ENCODE data around the gene RIC8A.

RIC8A gene

DNA sequence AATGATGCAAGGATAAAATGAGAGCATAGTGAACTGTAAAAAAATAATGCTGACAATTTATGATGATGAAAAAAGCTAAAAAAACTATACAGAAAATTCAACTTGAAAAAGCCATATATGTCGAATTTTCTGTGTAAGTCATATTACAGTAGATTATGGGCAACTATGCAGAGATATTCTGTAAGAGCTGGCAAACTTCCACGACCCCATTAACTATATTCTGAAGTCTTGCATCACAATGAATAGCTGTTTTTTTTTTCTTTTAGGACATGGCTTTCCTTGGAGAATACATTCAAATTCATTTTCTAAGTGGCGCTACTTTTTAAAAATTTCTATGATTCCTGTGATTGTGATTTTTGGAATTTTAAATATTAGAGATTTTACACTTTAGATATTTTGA is 47.7 kb downstream of the RIC8A start:
- no peak for DNase-seq (ENCODE audit: low spot score)
- H3K4me2 ChIP-seq (ENCODE audit: insufficient read depth, low read length, poor library complexity, severe bottlenecking), result no peak overlapping the region
- H2BK5ac ChIP-seq (ENCODE audit: low read length), result no peak overlapping the region
- no peak overlapping the region for H3K9ac ChIP-seq (ENCODE audit: low read depth, low read length, poor library complexity)
- no peak overlapping the region for H3K4me3 ChIP-seq (ENCODE audit: low read length in 2 of 2)
- no peak overlapping the region for H3K27ac ChIP-seq (replicated peaks; ENCODE audit: low read length)
- H3K18ac ChIP-seq (ENCODE audit: low read length), result no peak overlapping the region
- no peak overlapping the region for H3K4ac ChIP-seq (ENCODE audit: low read length)
- WGBS, 2 donors (ENCODE audit: extremely low coverage in 2 of 2, insufficient read length in 2 of 2, insufficient replicate concordance in 1 of 2), result no CpG with 5 or more reads among the region's 3 CpGs
- no peak overlapping the region for H2AK5ac ChIP-seq (ENCODE audit: low read depth, low read length)
- no peak overlapping the region for H3K23ac ChIP-seq (ENCODE audit: low read depth, low read length, poor library complexity)
- no peak overlapping the region for H4K91ac ChIP-seq (ENCODE audit: low read depth, low read length, poor library complexity)
- no peaks in the 10 kb centered on the region for H3K27me3 ChIP-seq (ENCODE audit: control insufficient read depth in 3 of 3, insufficient read depth in 3 of 3, low read depth in 1 of 3, low read length in 3 of 3)
- peaks cover 25 to 39% of the 10 kb centered on the region in 2 donors for H3K36me3 ChIP-seq (replicated peaks in 1 of 2; ENCODE audit: control insufficient read depth in 2 of 2, insufficient read depth in 2 of 2, low read length in 2 of 2)
- H4K8ac ChIP-seq (ENCODE audit: low read depth, low read length), result no peak overlapping the region
- no peak overlapping the region for H3K14ac ChIP-seq (ENCODE audit: low read length)
- H2BK12ac ChIP-seq (ENCODE audit: low read length), result no peak overlapping the region
- no peaks in the 10 kb centered on the region for H3K9me3 ChIP-seq (replicated peaks in 1 of 2; ENCODE audit: control insufficient read depth in 2 of 2, insufficient read depth in 1 of 2, low read depth in 1 of 2, low read length in 2 of 2)
- H2BK15ac ChIP-seq (ENCODE audit: low read length), result no peak overlapping the region
- no peaks in the 10 kb centered on the region for H3K4me1 ChIP-seq (ENCODE audit: control insufficient read depth in 2 of 2, insufficient read depth in 1 of 2, low read depth in 1 of 2, low read length in 2 of 2)
- no peaks in the 10 kb centered on the region for H3K79me1 ChIP-seq (ENCODE audit: low read depth, low read length)
- H2AFZ ChIP-seq (ENCODE audit: low read length), result no peak overlapping the region
- no peak overlapping the region for H2BK120ac ChIP-seq (ENCODE audit: low read depth, low read length)

DNA sequence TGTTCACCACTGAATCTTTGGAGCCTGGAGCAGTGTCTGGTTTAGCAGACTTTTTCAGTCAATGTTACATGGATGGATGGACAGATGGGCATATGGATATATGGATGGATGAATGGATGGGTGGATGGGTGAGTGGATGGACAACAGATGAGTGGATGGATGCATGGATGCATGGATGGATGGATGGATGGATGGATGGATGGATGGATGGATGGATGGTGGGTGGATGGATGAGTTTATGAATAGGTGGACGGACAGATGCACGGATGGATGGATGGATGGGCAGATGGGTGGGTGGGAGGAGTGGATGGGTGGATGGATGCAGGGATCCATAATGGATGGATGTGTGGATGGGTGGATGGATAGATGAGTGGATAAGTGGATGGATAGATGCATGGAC is 48.3 kb downstream of the RIC8A start:
- Histone ChIP-seq H3K18ac (ENCODE audit: low read length) (no peak overlapping the region), H3K4ac (ENCODE audit: low read length) (no peak overlapping the region), H3K27me3 (ENCODE audit: control insufficient read depth in 3 of 3, insufficient read depth in 3 of 3, low read depth in 1 of 3, low read length in 3 of 3) (no peaks in the 10 kb centered on the region), H4K91ac (ENCODE audit: low read depth, low read length, poor library complexity) (no peak overlapping the region), H2BK120ac (ENCODE audit: low read depth, low read length) (no peak overlapping the region), H3K79me1 (ENCODE audit: low read depth, low read length) (no peaks in the 10 kb centered on the region), H3K27ac (replicated peaks; ENCODE audit: low read length) (no peak overlapping the region), H3K23ac (ENCODE audit: low read depth, low read length, poor library complexity) (no peak overlapping the region), H2BK5ac (ENCODE audit: low read length) (no peak overlapping the region), H2BK12ac (ENCODE audit: low read length) (no peak overlapping the region), H3K4me2 (ENCODE audit: insufficient read depth, low read length, poor library complexity, severe bottlenecking) (no peak overlapping the region), H3K14ac (ENCODE audit: low read length) (no peak overlapping the region), H3K36me3 (replicated peaks in 1 of 2; ENCODE audit: control insufficient read depth in 2 of 2, insufficient read depth in 2 of 2, low read length in 2 of 2) (peaks cover 25 to 33% of the 10 kb centered on the region in 2 donors), H2AK5ac (ENCODE audit: low read depth, low read length) (no peak overlapping the region), H2BK15ac (ENCODE audit: low read length) (no peak overlapping the region), H3K9ac (ENCODE audit: low read depth, low read length, poor library complexity) (no peak overlapping the region), H3K4me1 (ENCODE audit: control insufficient read depth in 2 of 2, insufficient read depth in 1 of 2, low read depth in 1 of 2, low read length in 2 of 2) (no peaks in the 10 kb centered on the region), H3K4me3 (ENCODE audit: low read length in 2 of 2) (peak overlapping the region in 1 of 2 donors; percentile 57), H4K8ac (ENCODE audit: low read depth, low read length) (no peak overlapping the region), H3K9me3 (replicated peaks in 1 of 2; ENCODE audit: control insufficient read depth in 2 of 2, insufficient read depth in 1 of 2, low read depth in 1 of 2, low read length in 2 of 2) (no peaks in the 10 kb centered on the region), H2AFZ (ENCODE audit: low read length) (no peak overlapping the region)
- no peak for DNase-seq (ENCODE audit: low spot score)
- WGBS, 2 donors (ENCODE audit: extremely low coverage in 2 of 2, insufficient read length in 2 of 2, insufficient replicate concordance in 1 of 2), result no CpG with 5 or more reads among the region's 2 CpGs

DNA sequence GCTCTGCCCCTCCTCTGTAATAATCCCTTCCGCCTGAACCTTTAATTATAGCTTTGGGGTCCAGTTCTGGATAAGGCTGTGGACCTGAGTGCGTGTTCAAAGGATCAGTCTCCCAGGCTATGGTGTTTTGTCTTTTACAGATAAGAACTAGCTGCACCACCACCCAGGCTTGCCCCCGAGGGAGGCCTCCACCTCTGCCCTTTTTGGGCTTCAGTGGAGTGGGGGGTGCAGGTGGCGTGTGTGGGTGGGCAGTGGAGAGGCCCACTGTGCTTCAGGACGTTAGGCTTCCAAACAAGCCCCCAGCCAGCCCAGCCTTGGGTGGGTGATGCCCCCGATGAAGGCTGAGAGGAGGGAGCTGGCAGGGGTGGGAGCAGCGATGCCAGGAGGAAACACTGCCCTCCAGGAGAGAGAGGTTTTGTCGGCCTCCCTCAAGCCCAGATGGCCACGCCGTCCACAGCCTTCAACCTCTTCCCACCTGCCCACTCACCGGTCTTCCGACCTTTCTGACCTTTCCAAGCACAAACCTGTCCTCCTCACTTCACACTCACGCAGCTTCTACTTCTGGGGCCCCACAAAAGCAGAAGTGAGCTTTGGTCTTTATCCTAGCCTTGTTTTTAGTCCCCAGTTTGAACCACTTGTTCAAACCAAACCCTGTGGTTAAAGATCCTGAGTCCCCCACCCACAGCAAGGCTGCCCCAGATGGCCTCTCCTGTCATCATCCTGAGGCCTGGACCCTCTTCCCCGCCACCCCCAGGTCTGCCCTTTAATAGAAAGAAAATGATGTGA is 49.6 kb downstream of the RIC8A start:
- no peak overlapping the region for H2AFZ ChIP-seq (ENCODE audit: low read length)
- no peak for DNase-seq (ENCODE audit: low spot score)
- H4K91ac ChIP-seq (ENCODE audit: low read depth, low read length, poor library complexity), result no peak overlapping the region
- H3K27me3 ChIP-seq (ENCODE audit: control insufficient read depth in 3 of 3, insufficient read depth in 3 of 3, low read depth in 1 of 3, low read length in 3 of 3), result no peaks in the 10 kb centered on the region
- no peak overlapping the region for H3K23ac ChIP-seq (ENCODE audit: low read depth, low read length, poor library complexity)
- H2AK5ac ChIP-seq (ENCODE audit: low read depth, low read length), result peak overlapping the region; percentile 35
- peaks cover 16 to 20% of the 10 kb centered on the region in 2 donors for H3K36me3 ChIP-seq (replicated peaks in 1 of 2; ENCODE audit: control insufficient read depth in 2 of 2, insufficient read depth in 2 of 2, low read length in 2 of 2)
- peak overlapping the region; percentile 87 for H2BK120ac ChIP-seq (ENCODE audit: low read depth, low read length)
- no peak overlapping the region for H3K4me2 ChIP-seq (ENCODE audit: insufficient read depth, low read length, poor library complexity, severe bottlenecking)
- no peak overlapping the region for H3K9ac ChIP-seq (ENCODE audit: low read depth, low read length, poor library complexity)
- H3K4ac ChIP-seq (ENCODE audit: low read length), result no peak overlapping the region
- H3K4me3 ChIP-seq (ENCODE audit: low read length in 2 of 2), result no peak overlapping the region
- H4K8ac ChIP-seq (ENCODE audit: low read depth, low read length), result no peak overlapping the region
- peak overlapping the region; percentile 49 for H2BK5ac ChIP-seq (ENCODE audit: low read length)
- WGBS, 2 donors (ENCODE audit: extremely low coverage in 2 of 2, insufficient read length in 2 of 2, insufficient replicate concordance in 1 of 2), result no CpG with 5 or more reads among the region's 14 CpGs
- H3K27ac ChIP-seq (replicated peaks; ENCODE audit: low read length), result no peak overlapping the region
- H2BK15ac ChIP-seq (ENCODE audit: low read length), result no peak overlapping the region
- no peak overlapping the region for H3K14ac ChIP-seq (ENCODE audit: low read length)
- peak overlapping the region; percentile 69 for H2BK12ac ChIP-seq (ENCODE audit: low read length)
- H3K79me1 ChIP-seq (ENCODE audit: low read depth, low read length), result no peaks in the 10 kb centered on the region
- H3K18ac ChIP-seq (ENCODE audit: low read length), result no peak overlapping the region
- peaks cover 0 to 4% of the 10 kb centered on the region in 2 donors for H3K9me3 ChIP-seq (replicated peaks in 1 of 2; ENCODE audit: control insufficient read depth in 2 of 2, insufficient read depth in 1 of 2, low read depth in 1 of 2, low read length in 2 of 2)
- H3K4me1 ChIP-seq (ENCODE audit: control insufficient read depth in 2 of 2, insufficient read depth in 1 of 2, low read depth in 1 of 2, low read length in 2 of 2), result no peaks in the 10 kb centered on the region

DNA sequence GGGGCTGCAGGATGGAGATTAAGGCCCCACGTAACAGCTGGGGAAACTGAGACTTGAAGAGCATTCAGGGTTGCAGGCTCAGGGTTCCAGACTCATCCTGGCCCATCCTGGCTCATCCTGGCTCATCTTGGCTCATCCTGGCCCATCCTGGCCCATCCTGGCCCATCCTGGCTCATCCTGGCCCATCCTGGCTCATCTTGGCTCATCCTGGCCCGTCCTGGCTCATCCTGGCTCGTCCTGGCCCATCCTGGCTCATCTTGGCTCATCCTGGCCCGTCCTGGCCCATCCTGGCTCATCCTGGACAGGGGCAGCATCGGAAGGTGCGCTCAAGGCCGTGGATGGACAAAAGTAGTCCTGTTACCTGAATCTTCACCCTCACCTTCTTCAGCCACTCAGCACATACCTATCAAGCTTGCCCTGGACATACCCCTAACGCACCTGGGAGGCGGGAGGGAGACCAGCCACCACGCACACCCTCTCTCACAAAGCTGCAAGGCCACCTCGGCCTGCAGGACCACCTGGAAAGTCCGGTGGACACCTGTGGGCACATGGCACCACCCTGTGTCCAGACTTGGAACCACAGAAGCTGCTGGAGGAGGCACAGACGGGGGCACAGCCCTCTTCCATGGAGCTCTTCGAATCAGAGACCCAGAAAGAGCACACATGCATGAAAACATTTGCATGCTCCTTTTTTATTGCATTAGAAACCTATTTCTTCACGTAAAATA is 50.4 kb downstream of the RIC8A start:
- Histone ChIP-seq H3K4me2 (ENCODE audit: insufficient read depth, low read length, poor library complexity, severe bottlenecking) (no peak overlapping the region), H2BK120ac (ENCODE audit: low read depth, low read length) (peak overlapping the region; percentile 30)
- DNase-seq (ENCODE audit: low spot score), result no peak

More for the DNA sequence above, 50.4 kb downstream of the RIC8A start:
- H3K79me1 ChIP-seq (ENCODE audit: low read depth, low read length), result no peaks in the 10 kb centered on the region
- no peak overlapping the region for H4K91ac ChIP-seq (ENCODE audit: low read depth, low read length, poor library complexity)
- H2AFZ ChIP-seq (ENCODE audit: low read length), result no peak overlapping the region
- no peaks in the 10 kb centered on the region for H3K27me3 ChIP-seq (ENCODE audit: control insufficient read depth in 3 of 3, insufficient read depth in 3 of 3, low read depth in 1 of 3, low read length in 3 of 3)
- no peak overlapping the region for H3K4ac ChIP-seq (ENCODE audit: low read length)
- H3K18ac ChIP-seq (ENCODE audit: low read length), result peak overlapping the region; percentile 63
- H3K23ac ChIP-seq (ENCODE audit: low read depth, low read length, poor library complexity), result no peak overlapping the region
- no peak overlapping the region for H2BK5ac ChIP-seq (ENCODE audit: low read length)
- no peak overlapping the region for H3K27ac ChIP-seq (replicated peaks; ENCODE audit: low read length)
- H3K9ac ChIP-seq (ENCODE audit: low read depth, low read length, poor library complexity), result no peak overlapping the region
- peaks cover 0 to 5% of the 10 kb centered on the region in 2 donors for H3K9me3 ChIP-seq (replicated peaks in 1 of 2; ENCODE audit: control insufficient read depth in 2 of 2, insufficient read depth in 1 of 2, low read depth in 1 of 2, low read length in 2 of 2)
- no peak overlapping the region for H3K4me3 ChIP-seq (ENCODE audit: low read length in 2 of 2)
- no peak overlapping the region for H2BK15ac ChIP-seq (ENCODE audit: low read length)
- H3K36me3 ChIP-seq (replicated peaks in 1 of 2; ENCODE audit: control insufficient read depth in 2 of 2, insufficient read depth in 2 of 2, low read length in 2 of 2), result peaks cover 9 to 12% of the 10 kb centered on the region in 2 donors
- no peak overlapping the region for H4K8ac ChIP-seq (ENCODE audit: low read depth, low read length)
- H3K14ac ChIP-seq (ENCODE audit: low read length), result no peak overlapping the region
- no CpG with 5 or more reads among the region's 15 CpGs for WGBS, 2 donors (ENCODE audit: extremely low coverage in 2 of 2, insufficient read length in 2 of 2, insufficient replicate concordance in 1 of 2)
- no peak overlapping the region for H2BK12ac ChIP-seq (ENCODE audit: low read length)
- H3K4me1 ChIP-seq (ENCODE audit: control insufficient read depth in 2 of 2, insufficient read depth in 1 of 2, low read depth in 1 of 2, low read length in 2 of 2), result no peaks in the 10 kb centered on the region
- H2AK5ac ChIP-seq (ENCODE audit: low read depth, low read length), result no peak overlapping the region
